ENCODE results near the gene EGFL7.

Gene EGFL7

DNA sequence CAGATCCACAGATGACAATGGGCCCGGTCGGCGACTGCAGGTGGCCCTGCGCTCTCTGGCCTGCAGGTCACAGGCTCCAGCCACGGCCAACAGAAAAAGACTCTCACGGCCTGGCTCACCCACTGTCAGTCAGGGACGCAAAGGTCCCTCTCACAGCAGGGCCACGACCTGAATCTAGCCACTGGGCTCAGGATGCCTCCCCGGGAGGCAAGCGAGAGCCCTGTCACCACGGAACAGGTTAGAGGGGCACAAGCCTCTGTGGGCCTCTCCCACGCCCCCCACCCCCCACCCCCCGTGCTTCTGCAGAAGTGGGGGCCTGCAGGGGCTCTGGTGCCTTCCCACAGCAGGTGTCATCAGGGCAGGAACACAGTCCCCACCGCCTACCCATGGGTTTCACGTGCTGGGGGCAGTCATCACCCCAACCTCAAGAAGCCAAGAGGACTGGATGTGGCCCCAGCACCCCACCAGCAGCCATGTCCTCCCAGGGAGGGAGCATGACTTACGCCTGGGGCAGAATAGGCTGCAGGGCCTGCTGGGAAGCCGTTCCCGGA lies 17.3 kb upstream of the EGFL7 start:
- no peak for DNase-seq

GRCh38 chr9:136645903-136646754 lies 16.6 kb upstream of the EGFL7 start:
- DNase-seq: no peak

GRCh38 chr9:136646827-136647711 lies 15.6 kb upstream of the EGFL7 start:
- DNase-seq: no peak

GRCh38 chr9:136648751-136649150 lies 14.0 kb upstream of the EGFL7 start:
- DNase-seq: no peak

- DNase-seq: no peak
Observed at GRCh38 chr9:136650021-136650420, 12.7 kb upstream of the EGFL7 start.

DNA sequence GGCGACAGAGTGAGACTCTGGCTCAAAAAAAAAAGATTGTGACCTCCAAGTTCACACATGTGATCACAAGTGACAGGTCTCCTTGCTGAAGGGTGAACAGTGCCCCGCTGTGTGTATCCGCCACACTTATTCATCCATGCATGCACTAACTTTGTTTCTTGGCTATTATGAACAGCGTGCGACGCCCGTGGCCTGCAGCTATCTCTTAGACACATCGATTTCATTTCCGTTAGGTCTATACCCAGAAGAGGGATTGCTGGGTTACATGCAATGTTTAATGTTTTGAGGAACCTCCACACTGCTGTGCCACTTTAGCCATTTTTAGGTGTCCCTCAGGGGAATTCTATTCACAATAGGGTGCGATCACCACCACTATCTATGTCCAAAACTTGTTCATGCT lies 12.1 kb upstream of the EGFL7 start:
- no peak for DNase-seq

DNA sequence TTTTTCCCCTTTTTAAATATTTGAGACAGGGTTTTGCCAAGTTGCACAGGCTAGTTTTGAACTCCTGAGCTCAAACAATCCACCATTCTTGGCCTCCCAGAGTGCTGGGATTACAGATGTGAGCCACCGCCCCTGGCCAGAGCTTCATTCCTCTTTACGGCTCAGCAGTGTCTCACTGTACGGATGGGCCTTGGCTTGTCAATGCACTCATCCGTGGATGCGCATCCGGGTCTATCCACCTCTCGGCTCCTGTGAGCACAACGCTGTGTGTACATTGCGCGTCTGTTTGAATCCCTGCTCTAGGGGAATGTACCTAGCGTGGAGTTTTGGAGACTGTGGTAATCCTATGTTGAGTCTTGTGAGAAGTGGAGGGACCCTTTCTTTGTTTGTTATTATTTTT lies 10.9 kb upstream of the EGFL7 start:
- DNase-seq: no peak

DNA sequence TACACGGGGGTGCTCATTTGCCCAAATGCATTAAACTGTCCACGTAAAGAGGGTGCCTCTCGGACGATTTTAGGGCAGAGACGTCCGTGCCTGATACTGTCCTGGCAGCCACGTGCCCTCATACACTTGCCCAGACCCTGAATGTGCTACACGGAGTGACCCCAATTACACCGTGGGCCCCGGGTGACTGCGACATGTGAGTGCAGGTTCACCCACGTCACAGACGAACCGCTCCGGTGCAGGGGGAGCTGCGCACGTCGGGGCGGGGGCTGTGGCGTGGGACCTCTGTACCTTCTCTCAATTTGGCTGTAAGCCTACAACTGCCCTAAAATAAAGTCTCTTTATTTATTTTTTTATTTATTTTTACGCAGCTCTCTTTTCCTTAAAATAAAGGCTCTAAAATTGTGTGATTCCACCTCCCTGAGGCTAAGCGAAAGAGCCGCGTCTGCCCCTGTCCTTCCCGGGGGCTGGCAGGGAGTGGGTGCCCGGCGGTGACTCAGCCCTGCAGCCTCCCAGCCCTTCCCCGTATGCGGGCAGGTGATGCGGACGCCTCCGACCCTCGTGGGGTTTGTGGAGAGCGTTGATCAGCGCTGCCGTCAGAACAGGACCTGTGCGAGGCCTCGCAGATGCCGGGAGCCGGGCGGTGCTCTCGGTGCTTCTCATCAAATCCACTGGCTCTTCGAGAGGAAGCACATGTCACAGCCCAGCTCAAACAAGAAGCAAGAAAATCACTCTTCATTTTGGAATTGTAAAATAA lies 9.2 kb upstream of the EGFL7 start:
- DNase-seq: no peak

DNA sequence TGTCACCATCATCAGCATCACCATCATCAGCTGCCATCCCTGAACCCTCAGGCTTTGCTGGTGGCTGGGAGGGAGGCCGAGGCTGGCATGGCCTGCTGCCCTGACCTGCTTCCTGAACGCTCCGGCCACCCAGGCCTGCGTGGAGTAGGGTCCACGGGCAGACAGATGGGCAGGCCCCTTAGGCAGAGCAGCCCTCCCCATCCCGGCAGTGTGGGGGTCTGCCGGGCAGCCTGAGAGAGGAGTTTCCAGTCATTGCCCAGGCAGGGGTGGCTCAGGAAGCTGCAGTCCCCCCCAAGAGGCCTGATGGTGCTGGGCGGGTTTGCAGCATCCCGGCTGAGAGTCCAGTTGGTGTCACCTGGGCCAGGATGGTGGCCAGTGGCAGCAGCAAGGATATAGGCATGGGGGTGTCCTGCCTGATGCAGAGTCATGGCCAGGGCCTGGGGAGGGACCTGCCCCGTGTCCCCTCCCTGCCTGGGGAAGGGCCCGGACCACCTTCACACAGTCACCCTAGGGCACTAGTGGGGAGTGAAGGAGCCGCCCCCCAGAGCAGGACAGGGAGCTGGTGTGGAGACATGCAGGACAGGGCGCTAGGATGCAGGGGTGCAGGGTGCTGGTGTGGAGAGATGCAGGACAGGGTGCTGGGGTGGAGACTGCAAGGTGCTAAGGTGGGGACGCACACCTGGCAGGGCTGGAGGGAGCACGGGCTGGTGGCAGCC lies 7.7 kb upstream of the EGFL7 start:
- DNase-seq: no peak

DNA sequence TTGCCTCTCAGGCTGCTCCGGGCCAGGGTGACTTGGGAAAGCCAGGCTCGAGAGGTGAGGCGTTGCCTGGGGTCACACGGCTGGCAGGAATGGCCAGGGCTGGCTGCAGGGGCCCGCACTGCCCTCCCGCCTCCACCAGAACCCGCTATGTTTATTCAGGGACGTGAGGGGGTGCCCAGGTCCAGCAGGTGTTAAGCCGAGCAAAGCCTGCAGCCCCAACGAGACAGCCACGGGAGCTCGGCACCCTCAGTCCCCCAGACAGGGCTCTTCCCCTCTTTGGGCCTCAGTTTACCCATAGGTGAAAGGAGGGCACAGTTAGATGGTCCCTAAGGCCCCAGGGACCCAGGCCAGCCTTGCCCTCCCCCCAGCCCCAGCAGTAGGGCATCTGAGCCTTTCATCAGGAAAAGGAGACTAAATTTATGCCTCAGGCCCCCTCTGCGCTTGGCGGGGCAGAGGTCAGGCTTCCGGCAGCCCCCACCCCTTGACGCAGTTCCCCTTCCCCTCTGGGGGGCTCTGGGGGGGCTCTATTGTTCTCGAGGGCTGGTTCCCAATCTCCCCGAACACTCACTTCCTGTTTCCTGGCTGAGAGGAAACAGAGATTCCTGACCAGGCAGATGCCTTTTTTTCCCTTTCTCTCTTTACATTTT lies 7.1 kb upstream of the EGFL7 start:
- DNase-seq: no peak

DNA sequence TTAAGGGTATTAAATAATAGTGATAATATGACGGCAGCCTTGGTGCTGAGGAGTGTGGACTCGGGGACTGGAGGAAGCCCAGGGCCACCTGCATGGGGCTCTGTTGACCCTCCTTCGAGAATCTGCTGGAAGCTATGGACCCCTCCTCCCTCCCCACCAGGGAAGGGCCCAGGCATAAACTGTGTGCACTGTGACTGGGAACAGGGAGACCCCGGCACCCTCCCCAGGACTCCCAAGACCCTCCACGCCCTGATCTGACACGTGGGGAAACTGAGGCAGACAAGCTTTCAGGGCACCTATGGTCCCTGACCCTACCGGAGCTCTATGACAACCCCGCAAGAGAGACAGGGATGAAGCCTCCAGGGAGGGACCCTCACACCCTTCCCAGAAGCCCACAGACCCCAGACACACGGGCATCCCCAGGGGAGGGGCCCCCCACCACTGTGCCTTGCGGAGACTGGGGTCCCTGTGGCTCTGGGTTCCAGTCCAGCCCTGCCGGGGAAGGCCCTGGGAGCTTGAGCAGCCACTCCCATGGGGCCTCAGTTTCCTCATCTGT lies 6.5 kb upstream of the EGFL7 start:
- DNase-seq: no peak

GRCh38 chr9:136656795-136657611 lies 5.7 kb upstream of the EGFL7 start:
- no peak for DNase-seq

- no peak for DNase-seq
Observed at GRCh38 chr9:136657974-136658848, 4.5 kb upstream of the EGFL7 start.

- no peak for DNase-seq
Observed at GRCh38 chr9:136658849-136659535, 3.7 kb upstream of the EGFL7 start.

DNA sequence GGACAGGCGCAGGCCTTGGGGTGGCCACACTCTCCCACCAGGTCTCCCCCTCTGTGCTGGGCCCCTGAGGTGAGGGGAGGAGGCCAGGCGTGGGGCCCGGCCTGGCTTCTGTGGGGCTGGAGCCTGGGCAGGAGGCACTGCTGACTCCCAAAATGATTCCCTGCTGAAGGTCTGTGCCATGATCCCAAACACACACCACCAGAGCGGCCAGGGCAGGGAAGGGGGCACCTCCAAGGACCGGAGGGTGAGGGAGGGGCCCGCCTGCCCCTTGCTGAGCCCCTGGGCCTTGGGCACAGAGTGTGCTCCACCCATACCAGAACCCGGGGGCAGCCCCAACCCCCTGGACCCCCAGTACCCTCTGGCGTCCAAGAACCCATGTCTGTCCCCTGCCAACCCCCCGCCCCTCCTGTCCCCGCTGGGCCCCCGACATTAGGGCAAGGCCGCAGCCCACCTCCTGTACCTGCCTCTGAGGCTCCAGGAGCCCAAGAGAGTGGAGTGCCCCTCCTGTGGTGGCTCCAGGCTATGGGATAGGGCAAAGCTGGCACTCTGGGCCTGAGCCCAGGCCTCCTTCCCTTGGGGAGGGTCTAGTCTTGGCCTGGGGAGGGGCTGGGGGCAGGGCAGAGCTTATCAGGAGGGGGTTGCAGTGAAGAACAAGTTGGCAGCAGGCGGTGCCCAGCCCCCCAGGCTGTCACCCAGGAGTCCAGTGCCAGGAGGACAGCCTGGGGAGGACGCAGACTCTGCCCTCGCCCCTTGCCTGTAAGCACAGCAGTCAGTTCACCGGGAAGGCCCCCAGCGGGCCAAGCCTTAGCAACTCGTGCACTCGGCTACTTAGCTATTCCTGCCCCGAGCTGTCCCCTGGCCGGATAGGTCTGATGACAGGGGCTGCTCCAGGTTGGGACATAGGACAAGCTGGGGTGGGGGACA lies 2.6 kb upstream of the EGFL7 start:
- no peak for DNase-seq

- DNase-seq: no peak
Observed at GRCh38 chr9:136660971-136661550, 1.7 kb upstream of the EGFL7 start.

GRCh38 chr9:136661641-136662325 lies 933 bp upstream of the EGFL7 start:
- no peak for DNase-seq

All from CD4-positive, alpha-beta T cell treated with Interleukin-17A for 1 hour (primary cell).